ENCODE results near the gene BACH2. TPM values are rescaled to one million over a fixed set of nuclear protein-coding genes. Genes with fewer than 3 reads are reported as not detected.

BACH2 gene
- total and polyA plus RNA-seq, 2 of the 8 experiments (the other 6 are each of a cell fraction or from before 2014, with no cell fraction given): 1.9 to 5.9 TPM

DNA sequence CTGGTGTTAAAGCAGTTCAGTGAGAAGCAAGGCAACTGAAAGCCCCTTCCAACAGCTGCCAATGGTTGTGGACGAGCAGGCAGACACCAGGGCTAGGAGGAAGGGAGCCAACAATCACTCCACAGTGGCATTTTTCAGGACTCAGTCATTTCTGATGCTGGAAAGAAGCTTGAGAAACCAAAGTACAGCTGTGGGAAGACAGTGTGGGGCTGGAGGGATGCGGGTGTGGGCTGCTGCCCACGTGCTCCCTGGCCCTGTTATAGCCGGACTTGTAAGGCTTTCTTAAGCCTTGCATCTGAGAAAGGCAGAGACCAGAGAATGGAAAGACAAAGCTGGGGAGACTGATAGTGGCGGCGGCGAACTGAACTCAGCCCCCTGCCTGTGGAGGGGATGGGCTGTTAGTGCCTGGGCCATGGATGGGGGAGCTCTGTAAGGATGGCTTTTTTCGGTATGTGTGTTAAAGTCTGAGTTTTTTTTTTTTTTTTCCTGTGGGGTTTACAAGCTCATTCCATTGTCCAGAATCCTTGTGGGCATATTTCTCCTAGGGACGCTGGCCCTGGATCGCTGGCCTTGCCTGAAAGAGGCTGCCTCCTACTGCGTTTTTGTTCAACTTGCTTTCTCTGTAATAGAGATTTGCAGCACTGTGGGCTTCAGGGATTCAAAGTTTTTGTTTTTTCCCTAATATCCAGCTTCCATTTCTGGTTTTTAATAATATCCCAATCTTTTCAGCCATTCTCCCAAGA lies 310.7 kb downstream of the BACH2 start:
- 0 out of 2 replicates have a peak overlapping the region, but pooled peaks have one; percentile 53 for H4K8ac ChIP-seq (ENCODE audit: extremely low read depth, insufficient read depth, low read length)
- H3K18ac ChIP-seq (ENCODE audit: extremely low read depth, low read length): 0 out of 2 replicates have a peak overlapping the region, but pooled peaks have one; percentile 63
- 0 out of 2 replicates have a peak overlapping the region, but pooled peaks have one; percentile 58 for H2AFZ ChIP-seq (ENCODE audit: low read length)
- no peak overlapping the region for H2BK5ac ChIP-seq (ENCODE audit: low read depth, low read length)
- H3K14ac ChIP-seq (ENCODE audit: insufficient read length): no peak overlapping the region
- H3K4me2 ChIP-seq (ENCODE audit: insufficient read depth in 1 of 2, low read depth in 2 of 2, low read length in 2 of 2): no peak overlapping the region
- 88% methylated on average over 10 of the region's 11 CpGs; no CpG with 5 or more reads in 1 of the 2 experiments for WGBS, 2 experiments (ENCODE audit: extremely low coverage in 1 of 2, insufficient coverage in 1 of 2, insufficient read length in 1 of 2, insufficient replicate concordance in 2 of 2, low coverage in 1 of 2, low lambda C conversion rate in 2 of 2, missing lambda C conversion rate in 1 of 2)
- no peaks in the 10 kb centered on the region; a peak in 1 of 4 replicates for H3K79me2 ChIP-seq (ENCODE audit: control insufficient read depth in 1 of 2, insufficient read depth in 2 of 2, low read length in 2 of 2)
- H3K9ac ChIP-seq (replicated peaks in 1 of 4; ENCODE audit: extremely low read depth in 1 of 4, low read depth in 3 of 4, low read length in 3 of 4): no peak overlapping the region
- H3K56ac ChIP-seq (replicated peaks; ENCODE audit: insufficient read length, low read depth, low read length): no peak overlapping the region
- no peak for DNase-seq (ENCODE audit: low read depth in 1 of 2, low spot score in 2 of 2)
- no peak overlapping the region for H2AK5ac ChIP-seq (ENCODE audit: low read depth, low read length)
- no peak overlapping the region for H3K23ac ChIP-seq (ENCODE audit: insufficient read length)
- CTCF ChIA-PET (ENCODE audit: partially characterized antibody): interaction anchor here (0.5 to 1.3 kb wide), 10 partner anchors 10 to 1802 kb away, joined by 3 to 5 read pairs (median 3); no protein-coding TSS in a partner anchor
- no peak for FAIRE-seq
- no peaks in the 10 kb centered on the region for H3K36me3 ChIP-seq (ENCODE audit: control insufficient read depth in 2 of 4, insufficient read depth in 4 of 4, low read length in 3 of 4)
- H4K5ac ChIP-seq (ENCODE audit: insufficient read length, low read depth, low read length): no peak overlapping the region
- no peaks in the 10 kb centered on the region for H3K79me1 ChIP-seq (ENCODE audit: low read depth, low read length)
- H3K23me2 ChIP-seq (ENCODE audit: low read depth, low read length): no peaks in the 10 kb centered on the region
- no peak overlapping the region for H2BK15ac ChIP-seq (ENCODE audit: low read length)
- H2BK20ac ChIP-seq (ENCODE audit: low read length): no peak overlapping the region
- no peak overlapping the region for H3K4ac ChIP-seq (replicated peaks; ENCODE audit: insufficient read length, low read depth, low read length)
- POLR2A ChIA-PET (ENCODE audit: partially characterized antibody): interaction anchor here (0.6 kb wide), 1 partner anchor 41 kb away, joined by 3 read pairs; no protein-coding TSS in a partner anchor
- no peak overlapping the region for H2BK120ac ChIP-seq (replicated peaks; ENCODE audit: low read depth, low read length)
- H3K27me3 ChIP-seq (replicated peaks in 1 of 4; ENCODE audit: control insufficient read depth in 3 of 4, extremely low read depth in 1 of 4, insufficient read depth in 3 of 4, low read length in 3 of 4): no peaks in the 10 kb centered on the region
- H3K27ac ChIP-seq (ENCODE audit: low read depth, low read length): no peak overlapping the region
- H3K9me3 ChIP-seq (ENCODE audit: insufficient read depth in 2 of 2, low read depth in 1 of 2, low read length in 1 of 2): no peaks in the 10 kb centered on the region
- H3K4me3 ChIP-seq (ENCODE audit: extremely low read depth in 1 of 4, insufficient read depth in 2 of 4, low read depth in 3 of 4, low read length in 4 of 4): no peak overlapping the region
- H4K20me1 ChIP-seq (replicated peaks in 1 of 2; ENCODE audit: control insufficient read depth in 1 of 2, insufficient read depth in 2 of 2, low read length in 2 of 2): no peaks in the 10 kb centered on the region
- H4K91ac ChIP-seq (replicated peaks; ENCODE audit: insufficient read length, low read length): no peak overlapping the region
- H3K4me1 ChIP-seq (replicated peaks in 1 of 4; ENCODE audit: control insufficient read depth in 3 of 4, insufficient read depth in 4 of 4, low read length in 3 of 4): peaks cover 0 to 7% (median 3%) of the 10 kb centered on the region in 4 experiments; a peak in 3 of 7 replicates
- H2BK12ac ChIP-seq (ENCODE audit: low read depth, low read length): no peak overlapping the region
- TF ChIP-seq SIX5 (IDR thresholded peaks at IDR 0.05; ENCODE audit: low read depth, low read length) (no peak), CREB1 (IDR thresholded peaks at IDR 0.05) (no peak), EP300 (IDR thresholded peaks at IDR 0.05; ENCODE audit: borderline replicate concordance in 1 of 2, low read depth in 2 of 2, low read length in 2 of 2) (no peak), RBBP5 (IDR thresholded peaks at IDR 0.05; ENCODE audit: borderline replicate concordance, low read depth, low read length) (no peak), POLR2A (IDR thresholded peaks at IDR 0.05; ENCODE audit: control extremely low read depth in 1 of 2, low read depth in 2 of 2, low read length in 2 of 2) (no peak), TBP (IDR thresholded peaks at IDR 0.05; ENCODE audit: low read depth, low read length) (no peak), TAF7 (optimal IDR thresholded peaks at IDR 0.05; ENCODE audit: borderline replicate concordance, low read depth, low read length) (no peak), CHD1 (IDR thresholded peaks at IDR 0.05; ENCODE audit: low read depth, low read length) (no peak), CBX5 (IDR thresholded peaks at IDR 0.05; ENCODE audit: low read depth, low read length) (no peak), SIN3A (conservative IDR thresholded peaks at IDR 0.05 in 1 of 2, IDR thresholded peaks at IDR 0.05 in 1 of 2; ENCODE audit: low read depth in 1 of 2, low read length in 2 of 2) (no peak), TEAD4 (IDR thresholded peaks at IDR 0.05; ENCODE audit: low read depth, low read length) (no peak), HDAC6 (IDR thresholded peaks at IDR 0.05; ENCODE audit: low read depth, low read length) (no peak), ZNF274 (IDR thresholded peaks at IDR 0.05; ENCODE audit: borderline replicate concordance, extremely low read depth, low read length) (no peak)
